ENCODE measurements around the gene RALB. TPM values are rescaled to one million over a fixed set of nuclear protein-coding genes. Genes with fewer than 3 reads are reported as not detected.
"Not testable (repeated sequence)": the region's sequence is repeated elsewhere in the genome, so short reads cannot be mapped to it uniquely, and the experiment has no call there.

RALB gene
- total RNA-seq, 1 donor from 2014 or later: 235 TPM

DNA sequence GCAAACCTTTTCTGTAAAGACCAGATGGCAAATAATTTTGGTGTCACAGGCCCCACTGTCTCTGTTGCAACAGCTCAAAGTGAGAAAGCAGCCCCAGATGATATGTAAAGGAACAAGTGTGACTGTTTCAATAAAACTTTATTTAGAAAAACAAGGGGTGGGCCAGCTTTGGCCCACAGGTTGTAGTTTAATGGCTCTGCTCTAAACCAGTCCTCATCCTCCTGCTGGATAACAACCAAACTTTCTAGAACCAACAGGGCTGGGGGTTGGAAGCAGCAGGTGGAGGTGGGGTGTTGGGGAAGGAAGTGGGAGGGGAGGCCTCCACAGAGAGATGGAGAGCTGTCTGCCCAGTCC is 64.5 kb downstream of the RALB start:
- DNase-seq: no peak

DNA sequence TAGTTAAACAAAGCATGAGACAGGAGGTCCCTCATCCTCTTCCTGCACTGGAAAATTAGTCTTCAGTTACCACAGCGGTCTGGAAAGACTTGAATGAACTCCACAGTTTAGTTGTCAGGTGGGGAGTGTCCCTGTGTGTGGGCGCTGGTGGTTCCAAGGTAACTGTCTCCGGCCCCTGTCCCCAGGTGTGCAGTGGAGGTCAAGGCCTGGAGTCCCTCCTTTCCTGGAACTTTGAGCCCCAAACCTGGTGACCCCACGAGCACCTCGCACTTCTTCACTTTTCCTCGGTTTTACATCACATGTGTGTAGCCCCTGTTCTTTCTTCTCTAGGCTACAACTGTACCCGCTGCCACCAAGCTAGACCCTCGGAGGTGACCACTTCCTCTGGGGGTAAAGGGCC is 65.3 kb downstream of the RALB start:
- DNase-seq: no peak

DNA sequence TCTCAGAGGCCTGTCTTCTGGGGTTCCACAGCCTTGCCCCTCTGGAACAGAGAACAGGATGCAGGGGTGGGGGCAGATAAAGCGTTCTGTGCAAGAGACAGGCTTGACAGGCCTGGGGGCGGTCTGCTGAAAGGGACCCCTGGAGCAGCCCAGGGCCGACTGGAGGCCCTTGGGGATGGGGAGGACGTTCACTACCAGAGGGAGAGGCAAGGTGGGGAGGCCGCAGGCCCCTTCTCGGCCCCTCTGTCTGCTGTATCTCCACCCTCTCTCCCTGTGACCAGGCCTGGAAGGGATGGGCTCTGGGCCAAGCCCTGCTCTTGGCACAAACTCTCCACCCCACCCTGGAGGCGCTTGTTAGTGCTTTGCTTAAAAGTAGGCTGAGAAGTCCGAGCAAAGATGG is 66.0 kb downstream of the RALB start:
- DNase-seq: no peak

DNA sequence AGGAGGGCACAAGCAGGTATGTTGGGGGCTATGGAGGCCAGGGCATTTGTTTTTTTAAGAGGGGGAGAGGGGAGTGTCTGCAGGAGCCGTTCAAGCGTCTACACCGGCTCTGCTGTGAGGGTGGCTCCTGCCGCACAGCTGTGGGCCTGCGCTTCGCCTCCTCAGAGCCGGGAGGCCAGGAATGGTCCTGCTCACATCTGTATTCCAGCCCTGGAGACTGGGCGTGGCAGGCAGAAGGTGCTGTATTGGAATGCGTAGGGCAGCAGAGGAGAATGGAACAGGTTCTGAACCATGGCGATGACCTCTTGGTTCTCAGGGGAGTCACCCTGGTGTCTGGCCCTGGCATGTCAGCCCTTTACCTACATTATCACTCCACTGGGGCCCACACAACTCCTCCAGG is 66.5 kb downstream of the RALB start:
- DNase-seq: no peak

DNA sequence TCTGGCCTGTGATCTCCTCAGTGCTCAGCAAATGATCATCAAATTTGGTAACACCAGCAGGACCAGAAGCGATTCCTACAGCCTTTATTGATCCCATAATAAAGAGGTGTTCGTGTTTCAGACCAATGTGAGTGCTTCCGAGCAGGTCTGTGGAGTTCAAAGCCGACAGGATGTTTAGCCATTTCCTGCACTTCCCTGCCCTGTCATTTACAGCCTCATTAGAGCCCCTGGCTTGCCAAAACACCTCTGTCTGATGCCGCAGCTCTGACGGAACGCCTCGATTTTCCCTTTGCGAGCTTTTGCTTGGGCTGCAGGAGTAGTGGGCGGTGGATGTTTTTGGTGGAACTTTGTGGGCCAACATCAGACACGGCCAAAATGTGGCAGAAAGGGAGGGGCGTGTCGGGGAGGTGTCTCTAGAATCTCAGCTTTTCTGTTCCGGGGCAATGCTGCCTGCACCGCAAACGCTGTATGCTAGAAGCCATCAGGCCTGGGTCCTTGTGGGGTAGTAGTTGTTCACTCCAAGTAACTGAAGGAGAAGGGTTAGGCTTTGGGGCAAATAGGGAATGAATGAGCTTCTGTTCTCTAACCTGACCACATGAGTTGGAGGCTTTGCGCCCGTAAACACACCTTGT is 67.2 kb downstream of the RALB start:
- DNase-seq: peak; percentile 54

DNA sequence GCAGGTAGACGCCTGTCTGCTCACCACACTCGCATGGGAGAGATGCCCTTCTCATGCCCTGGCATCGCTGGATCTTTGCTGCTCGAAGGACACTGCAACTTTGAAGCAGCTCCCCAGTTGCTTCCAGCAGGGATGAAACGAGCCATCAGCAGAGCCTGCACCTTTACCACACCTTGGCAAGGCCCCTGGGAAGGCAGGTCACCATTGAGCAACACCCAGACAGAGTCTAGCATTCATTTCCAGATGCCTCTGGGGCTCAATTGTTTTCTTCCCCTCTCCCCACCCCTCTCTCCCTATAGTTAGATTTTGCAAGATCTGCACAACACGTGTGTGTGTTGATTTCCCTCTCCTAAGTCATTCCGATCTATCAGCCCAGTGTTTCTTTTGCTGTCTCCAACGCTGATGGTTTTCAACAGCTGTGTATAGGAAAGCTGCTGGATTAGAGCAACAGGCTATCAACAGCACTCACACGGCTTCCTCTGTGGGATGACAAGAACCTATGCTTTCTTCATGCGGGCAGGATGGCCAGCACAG is 67.7 kb downstream of the RALB start:
- DNase-seq: no peak

DNA sequence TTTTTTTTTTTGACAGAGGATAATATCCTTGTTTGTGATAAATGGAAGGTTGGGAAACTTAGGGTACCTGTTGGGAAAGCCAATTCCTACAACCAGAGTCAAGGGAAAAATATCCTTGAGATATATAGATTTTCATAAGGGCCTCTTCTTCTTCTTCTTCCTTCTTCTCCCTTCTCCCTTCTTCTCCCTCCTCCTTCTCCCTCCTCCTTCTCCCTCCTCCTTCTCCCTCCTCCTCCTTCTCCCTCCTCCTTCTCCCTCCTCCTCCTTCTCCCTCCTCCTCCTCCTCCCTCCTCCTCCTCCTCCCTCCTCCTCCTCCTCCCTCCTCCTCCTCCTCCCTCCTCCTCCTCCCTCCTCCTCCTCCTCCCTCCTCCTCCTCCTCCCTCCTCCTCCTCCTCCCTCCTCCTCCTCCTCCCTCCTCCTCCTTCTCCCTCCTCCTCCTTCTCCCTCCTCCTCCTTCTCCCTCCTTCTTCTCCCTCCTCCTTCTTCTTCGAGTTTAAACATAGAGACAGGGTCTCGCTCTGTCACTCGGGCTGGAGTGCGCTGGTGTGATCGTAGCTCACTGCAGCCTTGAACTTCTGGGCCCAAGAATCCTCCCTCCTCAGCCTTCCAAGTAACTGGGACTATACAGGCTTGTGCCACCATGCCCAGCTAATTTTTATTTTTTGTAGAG is 68.4 kb downstream of the RALB start:
- not testable (repeated sequence) for DNase-seq

DNA sequence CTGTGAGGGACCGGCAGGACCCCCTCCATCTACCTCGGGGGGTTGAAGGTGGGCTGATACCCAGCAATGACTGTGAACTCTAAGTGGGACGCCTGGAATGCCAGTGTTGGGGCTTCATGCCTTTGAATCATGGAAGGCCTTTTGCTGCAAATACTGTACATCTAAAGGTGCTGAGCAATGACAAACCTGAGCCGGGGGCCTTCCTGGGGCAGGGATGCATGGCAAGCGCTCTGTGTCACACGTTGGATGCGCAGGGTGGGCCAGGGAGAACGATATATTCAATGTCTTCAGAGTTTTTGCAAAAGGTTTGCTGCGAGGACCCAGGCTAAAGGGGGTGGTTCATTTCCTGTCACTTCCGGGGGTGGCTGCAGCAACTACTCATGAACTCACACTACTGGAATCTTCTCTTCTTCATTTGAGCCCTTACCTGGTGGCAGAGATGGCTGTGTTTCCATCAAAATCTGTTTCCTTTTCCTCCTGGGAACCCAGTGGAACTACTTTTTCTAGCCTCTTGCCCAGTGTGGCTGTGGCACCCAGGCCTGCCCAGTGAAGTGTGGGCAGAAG is 69.2 kb downstream of the RALB start:
- DNase-seq: no peak

DNA sequence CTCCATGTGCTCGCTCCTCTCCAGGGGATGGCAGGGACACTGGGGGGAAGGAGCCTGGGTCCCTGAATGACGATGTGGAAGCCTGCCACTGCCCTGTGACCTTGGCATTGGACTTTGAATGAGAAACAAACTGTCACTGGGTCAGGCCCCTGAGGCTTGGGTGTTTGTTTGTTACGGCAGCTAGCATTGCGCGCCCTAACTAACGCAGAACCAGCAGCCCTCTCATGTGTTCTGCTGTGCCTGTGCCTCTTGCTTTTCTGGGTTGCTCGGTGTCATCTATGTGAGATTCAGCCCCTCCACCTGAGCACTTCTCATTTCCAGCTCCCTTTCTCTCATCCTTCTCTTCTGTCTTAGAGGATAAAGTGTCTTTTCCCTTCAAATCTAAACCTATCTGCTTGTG is 69.7 kb downstream of the RALB start:
- no peak for DNase-seq

DNA sequence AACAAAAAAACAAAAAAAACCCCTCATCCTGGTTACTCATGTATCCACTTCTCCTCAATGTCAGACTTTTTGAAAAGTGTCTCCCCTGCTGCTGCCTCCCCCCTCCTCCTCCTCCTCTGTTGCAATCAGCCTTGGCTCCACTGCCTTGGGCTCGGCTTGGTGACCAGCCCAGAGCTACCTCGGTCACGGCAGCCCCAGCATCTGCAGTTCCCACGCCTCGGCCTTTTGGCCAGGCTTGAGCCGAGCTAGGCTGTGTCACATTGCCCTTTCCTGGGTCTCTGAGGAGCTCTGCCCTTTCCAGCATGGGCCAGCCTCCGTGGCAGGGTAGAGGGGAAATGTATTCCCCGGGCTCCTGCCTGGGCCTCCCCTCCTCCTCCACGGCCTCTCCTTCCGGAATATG is 70.6 kb downstream of the RALB start:
- DNase-seq: no peak

DNA sequence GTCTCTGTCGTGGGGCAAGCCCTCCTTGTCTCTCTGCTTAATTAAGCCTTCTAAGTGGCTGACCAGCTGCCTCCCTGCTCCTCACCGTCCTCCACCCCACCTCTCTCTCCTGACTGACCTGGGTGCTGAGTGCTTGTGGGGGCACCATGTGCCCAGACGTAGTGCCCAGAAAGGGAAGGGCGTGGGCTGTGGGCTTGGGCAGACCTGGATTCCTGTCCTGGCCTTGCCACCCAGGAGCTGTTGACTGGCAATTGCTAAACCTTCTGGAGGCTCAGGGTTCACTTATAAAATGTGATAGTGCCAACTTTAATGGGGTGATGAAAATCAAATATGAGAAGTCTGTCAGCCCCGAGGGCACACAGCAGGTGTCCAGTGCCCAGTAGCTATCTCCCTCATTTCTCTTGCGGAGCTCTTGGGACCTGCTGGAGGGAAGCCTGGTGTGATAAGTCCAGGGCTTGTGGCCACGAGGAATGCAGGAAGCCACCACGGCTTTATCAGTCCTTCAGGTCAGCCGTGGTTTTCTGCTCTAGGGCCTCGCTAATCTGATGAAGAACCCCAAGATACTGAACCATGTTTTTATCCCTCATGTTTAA is 71.3 kb downstream of the RALB start:
- DNase-seq: no peak

DNA sequence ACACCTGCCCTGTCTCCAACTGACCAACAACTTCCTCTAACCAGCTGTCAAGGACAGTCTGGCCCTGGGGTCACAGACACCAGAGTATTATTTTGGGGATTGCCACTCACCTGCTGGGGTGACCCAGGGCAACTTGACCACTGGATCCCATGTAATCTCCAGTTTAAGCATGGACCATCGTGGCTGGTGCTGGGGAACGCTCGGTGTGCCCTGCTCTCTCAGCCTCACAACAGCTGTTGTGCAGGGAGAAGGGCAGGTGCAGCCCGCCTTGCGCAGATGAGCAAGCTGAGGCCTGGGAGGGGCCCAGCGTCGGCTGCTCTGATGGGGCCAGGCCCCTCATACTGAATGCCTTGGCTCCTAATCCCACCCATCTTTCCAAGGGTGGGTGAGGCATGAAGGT is 72.3 kb downstream of the RALB start:
- DNase-seq: no peak

DNA sequence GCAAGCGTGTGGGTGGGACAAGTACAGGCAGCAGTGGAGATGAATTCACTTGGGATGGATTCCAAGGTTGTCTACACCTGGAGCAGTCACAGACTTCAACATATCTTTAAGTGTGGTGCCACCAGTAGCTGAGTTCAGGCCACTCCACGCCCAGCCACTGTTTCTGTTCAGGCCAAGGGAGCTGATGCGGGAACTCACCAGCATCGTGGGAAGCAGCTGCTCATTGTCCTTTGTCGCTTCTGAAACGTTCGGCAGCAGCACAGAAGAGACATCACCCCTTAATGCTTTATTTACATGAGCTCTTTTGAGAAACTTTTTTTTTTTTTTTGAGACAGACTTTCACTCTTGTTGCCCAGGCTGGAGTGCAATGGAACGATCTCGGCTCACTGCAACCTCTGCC is 73.4 kb downstream of the RALB start:
- no peak for DNase-seq

DNA sequence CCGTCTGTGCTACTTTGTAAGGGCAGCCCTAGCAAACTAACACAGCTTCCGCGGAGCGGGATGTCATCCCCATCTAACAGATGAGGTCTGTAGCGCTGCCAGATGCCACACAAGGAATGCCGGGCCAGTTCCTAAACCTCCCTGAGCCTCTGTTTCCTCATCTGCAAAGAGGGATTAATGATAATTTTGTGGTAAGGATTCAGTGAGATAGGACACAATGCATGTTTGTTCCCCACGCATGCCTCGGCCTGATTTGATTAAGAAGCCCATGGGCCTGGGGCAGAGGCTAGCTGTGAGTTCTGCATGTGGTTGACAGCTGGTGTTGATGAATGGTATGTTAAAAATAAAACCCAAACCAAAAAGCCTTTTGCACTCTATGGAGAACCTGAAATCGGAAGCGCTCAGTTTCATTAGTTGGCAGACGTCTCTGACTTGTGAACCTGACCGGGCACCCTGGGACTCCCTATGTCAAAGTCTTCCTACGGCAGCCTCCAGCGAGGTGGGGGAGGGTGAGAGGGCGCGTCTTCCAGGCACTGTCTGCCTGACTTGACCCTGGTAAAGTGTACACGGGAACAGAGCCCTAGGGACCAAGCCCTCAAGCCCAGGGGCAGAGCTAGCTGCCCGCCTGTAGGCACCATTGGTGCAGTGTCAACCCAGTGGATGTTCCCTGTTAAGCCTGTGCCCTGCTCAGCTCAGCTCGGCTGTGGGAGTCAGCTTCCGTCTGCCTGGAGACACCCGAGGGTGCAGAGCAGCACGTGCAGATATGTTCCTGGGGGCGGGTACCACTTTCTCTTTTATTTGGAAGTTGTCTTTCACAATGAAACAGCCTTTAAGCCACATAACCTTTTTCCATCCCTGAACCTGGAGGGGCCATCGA is 78.5 kb downstream of the RALB start:
- DNase-seq: no peak

DNA sequence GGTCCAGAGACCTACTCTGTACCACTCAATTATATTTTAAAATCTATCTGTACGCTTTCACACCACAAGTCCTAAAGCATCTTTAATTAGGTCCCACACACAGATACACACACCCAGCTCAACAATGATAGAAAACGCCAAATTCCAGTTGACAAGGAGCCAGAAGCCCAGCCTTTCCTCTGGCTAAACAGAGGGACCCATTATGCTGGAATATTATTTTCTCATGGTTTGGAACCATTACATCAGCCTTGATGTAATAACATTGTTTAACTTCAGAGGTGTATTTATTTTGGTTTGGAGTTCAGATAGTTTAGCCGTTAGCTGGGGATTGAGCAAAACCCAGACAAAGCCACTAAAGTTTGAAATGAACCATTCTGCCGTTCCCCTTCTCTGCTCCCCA is 79.3 kb downstream of the RALB start:
- DNase-seq: no peak

DNA sequence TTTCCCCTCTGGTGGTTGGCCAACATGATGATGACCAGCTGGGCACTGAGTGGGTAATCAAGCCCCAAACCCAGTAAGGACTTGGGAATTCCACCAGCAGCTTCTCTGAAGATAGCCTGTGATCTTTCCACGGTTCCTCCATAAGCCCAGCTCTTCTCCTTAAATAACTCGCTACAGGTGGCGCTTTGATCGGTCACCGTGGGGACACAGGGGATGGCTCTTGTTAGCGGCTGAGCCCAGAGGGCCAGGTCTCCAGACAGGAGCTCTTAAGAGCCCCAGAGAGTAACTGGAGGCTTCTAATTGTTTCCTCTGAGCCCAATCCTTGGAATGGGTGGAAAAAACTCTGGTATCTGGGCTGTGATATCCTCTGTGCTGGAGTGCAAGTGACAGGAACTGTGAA is 79.7 kb downstream of the RALB start:
- no peak for DNase-seq

DNA sequence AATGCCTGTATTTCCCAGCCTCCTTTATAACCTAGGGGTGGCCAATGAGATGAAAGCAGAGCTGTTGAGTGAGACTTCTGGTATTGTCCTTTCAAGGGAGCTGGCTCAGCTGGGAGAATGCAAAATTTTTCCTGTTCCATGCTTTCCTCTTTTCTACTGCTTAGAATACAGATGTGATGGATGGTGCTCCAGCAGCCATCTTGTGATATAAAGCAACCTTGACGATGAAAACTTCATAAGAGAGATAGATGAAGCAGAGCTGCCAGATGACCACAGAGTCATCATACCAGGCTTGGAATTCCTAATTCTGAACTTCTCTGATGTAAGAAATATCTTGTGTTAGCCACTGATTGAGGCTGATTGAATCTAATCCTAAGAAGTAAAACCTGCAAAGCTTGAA is 81.4 kb downstream of the RALB start:
- DNase-seq: no peak

DNA sequence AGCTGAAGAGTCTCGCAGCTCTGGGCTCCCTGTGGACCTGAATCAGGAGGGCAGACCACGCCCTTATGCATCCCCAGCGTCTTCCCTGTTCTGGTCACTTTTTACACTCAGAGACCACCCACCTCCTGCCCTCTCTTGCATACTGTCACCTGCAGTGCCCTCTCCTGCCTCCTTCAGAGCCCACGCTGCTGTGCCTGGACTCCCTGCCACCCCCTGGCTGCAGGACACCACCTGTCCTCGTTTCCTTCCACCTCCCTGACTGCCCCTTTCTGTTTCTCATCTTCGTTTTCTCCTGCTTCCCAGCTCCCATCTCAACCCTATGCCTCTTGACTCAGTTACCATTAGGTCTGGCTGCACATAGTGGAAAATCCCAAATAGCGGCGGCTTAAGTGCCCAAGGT is 84.1 kb downstream of the RALB start:
- no peak for DNase-seq

DNA sequence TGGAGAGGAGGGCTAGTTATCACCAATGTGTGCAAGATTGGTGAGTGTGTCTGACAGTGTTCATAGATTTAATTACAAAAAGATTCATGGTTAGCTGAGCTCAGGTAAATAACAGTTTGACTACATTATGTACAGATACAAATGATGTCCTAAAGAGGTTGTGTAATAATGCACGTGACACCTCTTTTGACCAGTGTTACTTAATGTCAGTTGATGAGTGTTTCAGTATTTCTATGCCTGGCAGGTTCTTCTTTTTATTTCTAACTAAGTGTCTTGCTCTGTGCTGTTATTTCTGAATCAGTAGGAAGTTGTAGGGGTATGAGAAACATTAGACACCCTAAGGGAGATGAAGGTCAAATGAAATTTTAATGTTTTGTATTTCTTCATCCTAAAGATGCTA is 85.4 kb downstream of the RALB start:
- DNase-seq: no peak

DNA sequence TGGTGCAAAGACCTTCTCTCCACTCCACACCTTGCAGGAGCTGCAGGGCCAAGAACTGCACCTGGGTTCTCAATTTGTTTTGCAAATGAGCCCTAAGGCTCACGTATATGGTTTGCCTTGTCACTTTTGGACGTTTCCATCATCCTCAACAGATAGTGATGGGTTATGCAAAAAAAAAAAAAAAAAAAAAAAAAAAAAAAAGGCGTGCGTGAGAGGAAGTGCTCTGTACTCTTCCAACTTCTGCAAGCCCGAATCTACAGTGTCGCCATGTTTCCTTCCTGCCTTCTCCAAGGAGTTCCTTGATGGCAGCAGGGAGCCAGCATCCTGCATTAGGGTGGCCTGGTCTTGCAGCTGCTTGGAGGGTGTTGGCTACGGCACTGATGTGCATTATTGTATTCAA is 89.3 kb downstream of the RALB start:
- DNase-seq: no peak

DNA sequence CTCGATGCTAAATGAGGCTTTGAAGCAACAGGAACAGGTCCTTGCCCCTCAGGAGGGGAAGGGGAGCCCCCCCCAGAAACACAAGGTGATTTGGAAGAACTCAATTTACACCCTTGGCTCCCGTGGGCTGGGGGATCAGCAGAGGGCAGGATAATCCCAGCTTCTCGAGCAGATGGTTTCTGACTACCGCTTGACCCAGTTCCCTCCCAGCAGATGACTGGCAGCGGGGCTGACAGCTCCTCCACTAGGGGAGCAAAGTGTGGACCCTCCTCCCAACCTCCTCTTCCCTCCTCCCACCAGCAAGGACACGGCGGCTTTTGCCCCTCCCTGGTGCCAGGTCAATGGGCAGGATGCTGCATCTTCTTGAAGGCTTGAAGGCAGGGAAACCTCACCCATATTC is 89.8 kb downstream of the RALB start:
- no peak for DNase-seq

DNA sequence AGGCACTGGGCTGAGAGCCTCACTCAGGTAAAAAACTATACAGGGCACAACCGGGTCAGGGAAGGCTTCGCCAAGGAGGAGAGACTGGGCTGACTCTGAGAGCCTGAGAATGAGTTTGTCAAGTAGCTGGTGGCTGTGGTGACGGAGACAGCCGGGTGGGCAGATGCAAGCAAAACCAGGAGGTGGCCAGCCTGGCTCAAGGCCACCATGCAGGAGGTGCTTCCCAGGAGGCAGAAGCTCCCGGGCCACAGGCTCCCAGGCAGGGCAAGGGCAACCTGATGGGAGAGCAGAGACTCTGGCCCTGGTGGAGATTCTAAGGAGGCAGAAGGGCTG is 90.4 kb downstream of the RALB start:
- DNase-seq: no peak

DNA sequence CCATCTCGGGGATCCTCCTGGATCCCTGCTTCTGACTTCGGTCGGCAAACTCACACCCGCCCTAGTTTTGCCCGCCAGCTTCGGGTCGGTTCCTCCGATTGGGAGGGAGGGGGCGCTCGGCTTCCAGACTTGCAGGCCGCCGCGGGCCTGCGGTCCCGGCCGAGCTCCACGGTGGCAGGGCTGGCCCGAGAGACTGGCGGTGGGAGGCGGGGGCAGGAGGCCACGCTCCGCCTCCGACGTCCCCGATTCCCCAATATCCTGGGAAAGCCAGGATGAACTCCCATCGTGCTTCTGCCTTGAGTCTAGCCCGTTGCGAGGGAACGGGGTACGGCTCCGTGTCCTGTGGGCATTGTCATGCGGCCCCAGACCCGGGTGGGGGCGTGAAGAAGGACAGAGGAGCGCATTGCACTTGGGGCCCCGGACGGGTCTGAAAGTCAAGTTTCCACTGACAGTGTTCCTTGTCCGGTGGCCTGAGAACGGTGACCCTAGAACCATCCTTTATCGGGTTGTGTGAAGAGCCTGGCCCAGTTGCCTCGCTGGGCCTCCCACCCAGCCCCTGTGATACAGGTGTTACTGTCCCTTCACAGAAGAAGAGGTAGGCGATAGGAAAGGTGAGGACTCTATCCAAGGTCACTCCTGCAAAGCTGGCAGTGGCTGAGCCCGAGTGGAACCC is 90.9 kb downstream of the RALB start:
- DNase-seq: peak; percentile 90

All from dermis blood vessel endothelial cell (primary cell).